Activated T-helper 17 cell treated with anti-CD3 and anti-CD28 coated beads, Interleukin-2, amount 50 U/mL, for 72 hours (primary cell): ENCODE measurements around the gene TMEM87B. TPM values are rescaled to one million over a fixed set of nuclear protein-coding genes. Genes with fewer than 3 reads are reported as not detected.

ENCODE experiments used
- ATAC-seq: fragments of 150-1000 bp; cut with Tn5 transposase; replicated peaks from 2 replicates; pipeline ENCODE4 v1.10.0; 2021; ENCODE audit warnings: mild to moderate bottlenecking, moderate library complexity
- H3K27ac Mint-ChIP-seq: one replicate; pipeline ENCODE4 v1.8.0; 2022; ENCODE audit warnings: mixed read lengths
- H3K27me3 Mint-ChIP-seq: one replicate; pipeline ENCODE4 v1.8.0; 2022; ENCODE audit warnings: mixed read lengths
- H3K36me3 Mint-ChIP-seq: one replicate; pipeline ENCODE4 v1.8.0; 2022; ENCODE audit warnings: low read depth, mild to moderate bottlenecking, mixed read lengths
- H3K4me1 Mint-ChIP-seq: one replicate; pipeline ENCODE4 v1.8.0; 2022; ENCODE audit warnings: mixed read lengths
- H3K4me3 Mint-ChIP-seq: one replicate; pipeline ENCODE4 v1.8.0; 2022; ENCODE audit warnings: mild to moderate bottlenecking, mixed read lengths
- H3K9me3 Mint-ChIP-seq: one replicate; pipeline ENCODE4 v1.8.0; 2022; ENCODE audit warnings: mixed read lengths
- total RNA-seq, 2 donors: library from RNA; stranded (reverse); gene quantifications; one replicate each; pipeline ENCODE4 v1.2.3, GENCODE V29; 2022

Gene TMEM87B
- total RNA-seq, 2 donors from 2014 or later, result 19.9 to 27.7 TPM

GRCh38 chr2:112151271-112151670, 96.2 kb downstream of the TMEM87B start:
- no peak for ATAC-seq
- Mint-ChIP-seq H3K27ac (no peak overlapping the region), H3K4me3 (no peak overlapping the region), H3K4me1 (peaks cover 13% of the 10 kb centered on the region), H3K36me3 (no peaks in the 10 kb centered on the region), H3K27me3 (no peaks in the 10 kb centered on the region), H3K9me3 (no peaks in the 10 kb centered on the region)

- H3K27me3 Mint-ChIP-seq, result no peaks in the 10 kb centered on the region
- H3K4me3 Mint-ChIP-seq, result no peak overlapping the region
- no peaks in the 10 kb centered on the region for H3K9me3 Mint-ChIP-seq
- peaks cover 17% of the 10 kb centered on the region for H3K4me1 Mint-ChIP-seq
- ATAC-seq, result no peak
- H3K36me3 Mint-ChIP-seq, result no peaks in the 10 kb centered on the region
- no peak overlapping the region for H3K27ac Mint-ChIP-seq
Measured at GRCh38 chr2:112151701-112152440, 96.8 kb downstream of the TMEM87B start.

GRCh38 chr2:112152476-112153178, 97.6 kb downstream of the TMEM87B start:
- peak; percentile 11 for ATAC-seq
- Mint-ChIP-seq H3K36me3 (no peaks in the 10 kb centered on the region), H3K4me1 (peaks cover 20% of the 10 kb centered on the region), H3K4me3 (no peak overlapping the region), H3K27ac (no peak overlapping the region), H3K9me3 (no peaks in the 10 kb centered on the region), H3K27me3 (no peaks in the 10 kb centered on the region)

GRCh38 chr2:112153179-112153490, 98.1 kb downstream of the TMEM87B start:
- Mint-ChIP-seq H3K4me1 (peaks cover 20% of the 10 kb centered on the region), H3K27me3 (no peaks in the 10 kb centered on the region), H3K9me3 (no peaks in the 10 kb centered on the region), H3K27ac (no peak overlapping the region), H3K4me3 (no peak overlapping the region), H3K36me3 (no peaks in the 10 kb centered on the region)
- ATAC-seq, result no peak

- no peak for ATAC-seq
- Mint-ChIP-seq H3K4me1 (peaks cover 20% of the 10 kb centered on the region), H3K27ac (no peak overlapping the region), H3K4me3 (no peak overlapping the region), H3K36me3 (no peaks in the 10 kb centered on the region), H3K27me3 (no peaks in the 10 kb centered on the region), H3K9me3 (no peaks in the 10 kb centered on the region)
Measured at GRCh38 chr2:112153501-112153900, 98.4 kb downstream of the TMEM87B start.

- Mint-ChIP-seq H3K27me3 (no peaks in the 10 kb centered on the region), H3K4me1 (peaks cover 20% of the 10 kb centered on the region), H3K27ac (peak overlapping the region; percentile 66), H3K9me3 (no peaks in the 10 kb centered on the region), H3K4me3 (peak overlapping the region; percentile 84), H3K36me3 (no peaks in the 10 kb centered on the region)
- peak; percentile 31 for ATAC-seq
Measured at GRCh38 chr2:112154246-112155117, 99.4 kb downstream of the TMEM87B start.

- Mint-ChIP-seq H3K27me3 (no peaks in the 10 kb centered on the region), H3K4me1 (peaks cover 20% of the 10 kb centered on the region), H3K4me3 (peak overlapping the region; percentile 84), H3K36me3 (no peaks in the 10 kb centered on the region), H3K9me3 (no peaks in the 10 kb centered on the region), H3K27ac (peak overlapping the region; percentile 92)
- ATAC-seq, result peak; percentile 55
Measured at GRCh38 chr2:112155331-112156151, 100.5 kb downstream of the TMEM87B start.

- Mint-ChIP-seq H3K36me3 (no peaks in the 10 kb centered on the region), H3K27ac (peak overlapping the region; percentile 92), H3K9me3 (no peaks in the 10 kb centered on the region), H3K27me3 (no peaks in the 10 kb centered on the region), H3K4me1 (peaks cover 20% of the 10 kb centered on the region), H3K4me3 (peak overlapping the region; percentile 84)
- ATAC-seq, result peak; percentile 65
Measured at GRCh38 chr2:112156152-112156986, 101.3 kb downstream of the TMEM87B start.

- Mint-ChIP-seq H3K4me1 (peaks cover 20% of the 10 kb centered on the region), H3K27me3 (no peaks in the 10 kb centered on the region), H3K36me3 (no peaks in the 10 kb centered on the region), H3K9me3 (no peaks in the 10 kb centered on the region), H3K27ac (peak overlapping the region; percentile 84), H3K4me3 (peak overlapping the region; percentile 84)
- ATAC-seq, result peak; percentile 29
Measured at GRCh38 chr2:112157472-112157871, 102.4 kb downstream of the TMEM87B start.

- Mint-ChIP-seq H3K27ac (no peak overlapping the region), H3K36me3 (no peaks in the 10 kb centered on the region), H3K27me3 (no peaks in the 10 kb centered on the region), H3K4me1 (peaks cover 14% of the 10 kb centered on the region), H3K4me3 (no peak overlapping the region), H3K9me3 (no peaks in the 10 kb centered on the region)
- ATAC-seq, result no peak
Measured at GRCh38 chr2:112159454-112159921, 104.4 kb downstream of the TMEM87B start.

- Mint-ChIP-seq H3K27me3 (no peaks in the 10 kb centered on the region), H3K27ac (no peak overlapping the region), H3K4me1 (peaks cover 14% of the 10 kb centered on the region), H3K36me3 (no peaks in the 10 kb centered on the region), H3K4me3 (no peak overlapping the region), H3K9me3 (no peaks in the 10 kb centered on the region)
- ATAC-seq, result no peak
Measured at GRCh38 chr2:112160283-112161250, 105.5 kb downstream of the TMEM87B start.

GRCh38 chr2:112161431-112162145, 106.5 kb downstream of the TMEM87B start:
- ATAC-seq, result no peak
- peaks cover 5% of the 10 kb centered on the region for H3K4me1 Mint-ChIP-seq
- H3K27me3 Mint-ChIP-seq, result no peaks in the 10 kb centered on the region
- H3K27ac Mint-ChIP-seq, result no peak overlapping the region
- H3K36me3 Mint-ChIP-seq, result no peaks in the 10 kb centered on the region
- no peaks in the 10 kb centered on the region for H3K9me3 Mint-ChIP-seq
- H3K4me3 Mint-ChIP-seq, result no peak overlapping the region
